IMR-90 (cell line): ENCODE measurements around the gene PROSER2. TPM values are rescaled to one million over a fixed set of nuclear protein-coding genes. Genes with fewer than 3 reads are reported as not detected.

Experiments used
- ATAC-seq: fragments of 200-7000 bp; cut with Tn5 transposase; 2 replicates; pipeline ENCODE4 v1.9.1; 2020; ENCODE audit warnings: low read depth, mild to moderate bottlenecking, moderate library complexity
- BruUV-seq: library from RNA; stranded (reverse); fragments of 400-500 nt; replicated peaks from 2 replicates; lab custom pipeline; 2021; lab: Mats Ljungman, UMichigan
- CTCF ChIA-PET: fragments of 300-600 bp; formaldehyde crosslinking; extraction: SDS; loops from one replicate; lab custom pipeline; 2021; ENCODE audit warnings: antibody characterized with exemption; lab: Yijun Ruan, JAX
- POLR2A ChIA-PET: fragments of 300-600 bp; sonication (Branson Sonifier 250); formaldehyde crosslinking; loops from one replicate; lab custom pipeline; 2022; ENCODE audit warnings: antibody characterized with exemption; ENCODE audit not compliant: unreplicated experiment; lab: Charles Lee
- DNase-seq: peaks from one replicate; pipeline ENCODE4 v3.0.0; 2013
- H2AFZ ChIP-seq: replicated peaks from 2 replicates; pipeline ENCODE3; 2013; ENCODE audit warnings: low read length, mild to moderate bottlenecking; ENCODE audit not compliant: poor library complexity
- H2AK5ac ChIP-seq: 2 replicates; pipeline ENCODE4 v1.6.1; 2013; ENCODE audit warnings: low read depth, low read length, inconsistent platforms
- H2AK9ac ChIP-seq: replicated peaks from 2 replicates; pipeline ENCODE3; 2013; ENCODE audit warnings: mild to moderate bottlenecking, low read depth, low read length, moderate library complexity; ENCODE audit not compliant: poor library complexity
- H2BK120ac ChIP-seq: 2 replicates; pipeline ENCODE4 v1.6.1; 2013; ENCODE audit warnings: low read depth, low read length, inconsistent platforms
- H2BK15ac ChIP-seq: 3 replicates; pipeline ENCODE4 v1.6.1; 2013; ENCODE audit warnings: low read depth, low read length, inconsistent platforms
- H2BK20ac ChIP-seq: 2 replicates; pipeline ENCODE4 v1.6.1; 2013; ENCODE audit warnings: low read depth, mild to moderate bottlenecking, inconsistent platforms, low read length, moderate library complexity
- H2BK5ac ChIP-seq: 2 replicates; pipeline ENCODE4 v1.6.1; 2013; ENCODE audit warnings: mild to moderate bottlenecking, low read depth, low read length, inconsistent platforms; ENCODE audit not compliant: poor library complexity, severe bottlenecking
- H3K14ac ChIP-seq: replicated peaks from 2 replicates; pipeline ENCODE4 v1.6.1; 2013; ENCODE audit warnings: low read depth, low read length, inconsistent platforms
- H3K18ac ChIP-seq: 2 replicates; pipeline ENCODE4 v1.6.1; 2013; ENCODE audit warnings: low read depth, low read length, control low read depth
- H3K23ac ChIP-seq: 2 replicates; pipeline ENCODE4 v1.6.1; 2013; ENCODE audit warnings: low read depth, low read length, inconsistent platforms
- H3K27ac ChIP-seq: 2 replicates; pipeline ENCODE4 v1.5.1; 2013; ENCODE audit warnings: mild to moderate bottlenecking, control low read depth, low read length; ENCODE audit not compliant: insufficient read depth
- H3K27me3 ChIP-seq: 2 replicates; pipeline ENCODE4 v1.6.1; 2013; ENCODE audit warnings: low read length; ENCODE audit not compliant: control insufficient read depth, insufficient read depth
- H3K36me3 ChIP-seq: 2 replicates; pipeline ENCODE4 v1.6.1; 2013; ENCODE audit warnings: low read length, mixed read lengths; ENCODE audit not compliant: control insufficient read depth, insufficient read depth
- H3K4ac ChIP-seq: 2 replicates; pipeline ENCODE4 v1.6.1; 2013; ENCODE audit warnings: low read depth, low read length, inconsistent platforms
- H3K4me1 ChIP-seq: 2 replicates; pipeline ENCODE4 v1.6.1; 2013; ENCODE audit warnings: low read length, mixed read lengths; ENCODE audit not compliant: control insufficient read depth, insufficient read depth
- H3K4me2 ChIP-seq: 2 replicates; pipeline ENCODE4 v1.6.1; 2013; ENCODE audit warnings: low read depth, mild to moderate bottlenecking, control low read depth, low read length, moderate library complexity
- H3K4me3 ChIP-seq: 2 replicates; pipeline ENCODE4 v1.5.1; 2013; ENCODE audit warnings: low read depth, mild to moderate bottlenecking, control low read depth, low read length, moderate library complexity; ENCODE audit not compliant: insufficient read depth
- H3K56ac ChIP-seq: 2 replicates; pipeline ENCODE4 v1.6.1; 2013; ENCODE audit warnings: low read length, inconsistent platforms; ENCODE audit not compliant: insufficient read depth; ENCODE audit errors: extremely low read depth
- H3K79me1 ChIP-seq, 2 experiments: 2 replicates each; pipeline ENCODE4 v1.6.1; 2013; ENCODE audit warnings: low read length in 2 of 2, inconsistent platforms in 1 of 2, low read depth in 1 of 2
- H3K9ac ChIP-seq: 2 replicates; pipeline ENCODE4 v1.6.1; 2013; ENCODE audit warnings: low read depth, low read length, control low read depth
- H3K9me1 ChIP-seq: 2 replicates; pipeline ENCODE4 v1.6.1; 2013; ENCODE audit warnings: low read length, inconsistent platforms; ENCODE audit not compliant: insufficient read depth
- H3K9me3 ChIP-seq: 2 replicates; pipeline ENCODE4 v1.6.1; 2013; ENCODE audit warnings: low read length; ENCODE audit not compliant: control insufficient read depth, insufficient read depth
- H4K20me1 ChIP-seq: 2 replicates; pipeline ENCODE4 v1.6.1; 2013; ENCODE audit warnings: low read length, inconsistent platforms; ENCODE audit not compliant: insufficient read depth
- H4K5ac ChIP-seq: 2 replicates; pipeline ENCODE4 v1.6.1; 2013; ENCODE audit warnings: mild to moderate bottlenecking, low read depth, low read length, control low read depth
- H4K8ac ChIP-seq, 2 experiments: 2 replicates each; pipeline ENCODE4 v1.6.1; 2013; ENCODE audit warnings: low read depth in 2 of 2, low read length in 2 of 2, control low read depth in 1 of 2, inconsistent platforms in 1 of 2
- H4K91ac ChIP-seq: 2 replicates; pipeline ENCODE4 v1.6.1; 2013; ENCODE audit warnings: low read depth, low read length, inconsistent platforms; ENCODE audit not compliant: insufficient read depth
- BHLHE40 ChIP-seq: fragments of 150-350 bp; IDR thresholded peaks from 2 replicates; pipeline ENCODE4 v1.6.1; 2016; ENCODE audit warnings: mild to moderate bottlenecking, low read depth, low read length
- CEBPB ChIP-seq: IDR thresholded peaks from 2 replicates; pipeline ENCODE4 v1.6.1; 2012; ENCODE audit warnings: low read depth, low read length, improper control_type of control experiment
- CTCF ChIP-seq: conservative IDR thresholded peaks from 2 replicates; pipeline ENCODE4 v1.5.1; 2012; ENCODE audit warnings: mild to moderate bottlenecking, low read depth, low read length, improper control_type of control experiment
- FOS ChIP-seq: fragments of 150-350 bp; IDR thresholded peaks from 2 replicates; pipeline ENCODE4 v1.6.1; 2016; ENCODE audit warnings: low read depth, low read length
- MAFK ChIP-seq: IDR thresholded peaks from 2 replicates; pipeline ENCODE4 v1.6.1; 2012; ENCODE audit warnings: low read depth, low read length, improper control_type of control experiment
- MAZ ChIP-seq: IDR thresholded peaks from 2 replicates; pipeline ENCODE4 v1.6.1; 2012; ENCODE audit warnings: low read depth, mild to moderate bottlenecking, low read length, improper control_type of control experiment, moderate library complexity, borderline replicate concordance
- MXI1 ChIP-seq: IDR thresholded peaks from 2 replicates; pipeline ENCODE4 v1.6.1; 2012; ENCODE audit warnings: low read depth, mild to moderate bottlenecking, low read length, moderate library complexity, borderline replicate concordance
- NFE2L2 ChIP-seq: fragments of 150-350 bp; IDR thresholded peaks from 2 replicates; pipeline ENCODE4 v1.6.1; 2016; ENCODE audit warnings: low read depth, mild to moderate bottlenecking, low read length
- POLR2A ChIP-seq: IDR thresholded peaks from 2 replicates; pipeline ENCODE4 v1.6.1; 2012; ENCODE audit warnings: mild to moderate bottlenecking, low read depth, low read length
- RAD21 ChIP-seq: IDR thresholded peaks from 2 replicates; pipeline ENCODE4 v1.6.1; 2012; ENCODE audit warnings: low read length, improper control_type of control experiment
- RCOR1 ChIP-seq: IDR thresholded peaks from 2 replicates; pipeline ENCODE4 v1.6.1; 2012; ENCODE audit warnings: mild to moderate bottlenecking, low read length, improper control_type of control experiment; ENCODE audit not compliant: insufficient replicate concordance
- RFX5 ChIP-seq: IDR thresholded peaks from 2 replicates; pipeline ENCODE4 v1.8.0; 2012; ENCODE audit warnings: low read depth, mild to moderate bottlenecking, low read length, moderate library complexity
- SMC3 ChIP-seq: fragments of 150-350 bp; IDR thresholded peaks from 2 replicates; pipeline ENCODE4 v1.6.1; 2016; ENCODE audit warnings: low read depth, mild to moderate bottlenecking, antibody characterized with exemption, low read length, moderate library complexity
- WGBS, 2 experiments: methylation state at CpG; one replicate each; pipeline versions ENCODE4 v1.1.5 to v1.1.7; 2013; ENCODE audit warnings: missing lambda C conversion rate in 2 of 2; ENCODE audit not compliant: insufficient read length in 1 of 2; ENCODE audit errors: extremely low coverage in 2 of 2; 5-methylcytosine and 5-hydroxymethylcytosine counted together
- dilution Hi-C: fragments of 300-500 bp; cut with HindIII; formaldehyde crosslinking; loops from one replicate; pipeline ENCODE4 v1.14.3; 2018; ENCODE audit warnings: low sequenced_read_pairs; ENCODE audit not compliant: unreplicated experiment
- in situ Hi-C: fragments of 300-500 bp; cut with MboI; formaldehyde crosslinking; loops from 3 replicates; pipeline ENCODE4 v1.14.3; 2019; ENCODE audit warnings: low sequenced_read_pairs, inconsistent platforms, mixed read lengths
- intact Hi-C: fragments of 100-400 bp; cut with micrococcal nuclease; formaldehyde crosslinking; loops from 2 replicates; pipeline ENCODE4 v1.10.0; 2022
- polyA plus RNA-seq, 3 experiments: library from polyadenylated mRNA; depleted of rRNA; stranded (reverse); fragments of >200 nt; gene quantifications; 2 replicates each; pipeline ENCODE4 v1.2.3, GENCODE V29; 2012; ENCODE audit warnings: low replicate concordance in 1 of 3
- total RNA-seq: library from RNA; depleted of rRNA; stranded (reverse); fragments of >200 nt; gene quantifications from 2 replicates; pipeline ENCODE4 v1.2.3, GENCODE V29; 2012
- TF ChIP-seq, protein P1 (sequence below): fragments of 150-350 bp; IDR thresholded peaks from 2 replicates; pipeline ENCODE4 v1.6.1; 2016; ENCODE audit warnings: low read depth, mild to moderate bottlenecking, low read length, moderate library complexity, borderline replicate concordance
- TF ChIP-seq, protein P2 (sequence below): fragments of 150-350 bp; IDR thresholded peaks from 2 replicates; pipeline ENCODE4 v1.6.1; 2017; ENCODE audit warnings: mild to moderate bottlenecking, antibody characterized with exemption, low read length, low read depth

The PROSER2 gene
- total and polyA plus RNA-seq, 2 of the 4 experiments (the other 2 are of a cell fraction), result 1.4 to 2.0 TPM

- peaks cover 7% of the 10 kb centered on the region for H3K4me1 ChIP-seq
- ChIA-PET POLR2A (no interaction called here), CTCF (no interaction called here)
- no peak overlapping the region for H3K4me3 ChIP-seq
- no peaks in the 10 kb centered on the region for H3K27me3 ChIP-seq
- dilution Hi-C loops (no loop called here), in situ Hi-C loops (no loop called here), intact Hi-C loops (no loop called here)
- no peak overlapping the region for H4K5ac ChIP-seq
- H3K56ac ChIP-seq, result no peak overlapping the region
- no peak overlapping the region for H2BK5ac ChIP-seq
- H2AK5ac ChIP-seq, result no peak overlapping the region
- H3K79me1 ChIP-seq, result no peaks in the 10 kb centered on the region
- no peak overlapping the region for H2BK15ac ChIP-seq
- BruUV-seq, result no TSS peak
- peaks cover 17% of the 10 kb centered on the region for H3K9me1 ChIP-seq
- no peaks in the 10 kb centered on the region for H3K36me3 ChIP-seq
- H3K23ac ChIP-seq, result no peak overlapping the region
- no peak overlapping the region for H3K4ac ChIP-seq
- H2BK20ac ChIP-seq, result no peak overlapping the region
- H2AFZ ChIP-seq, result no peak overlapping the region
- H2BK120ac ChIP-seq, result no peak overlapping the region
- H4K91ac ChIP-seq, result no peak overlapping the region
- H3K9me3 ChIP-seq, result no peaks in the 10 kb centered on the region
- ATAC-seq, result no peak
- no peak overlapping the region for H3K14ac ChIP-seq
- H3K27ac ChIP-seq, result no peak overlapping the region
- H3K4me2 ChIP-seq, result no peak overlapping the region
- H2AK9ac ChIP-seq, result no peak overlapping the region
- H4K20me1 ChIP-seq, result no peaks in the 10 kb centered on the region
- H3K9ac ChIP-seq, result no peak overlapping the region
- no peak overlapping the region for H3K18ac ChIP-seq
- WGBS, 2 experiments, result 100% methylated on average over 2 of the region's 12 CpGs; no CpG with 5 or more reads in 1 of the 2 experiments
- no peak overlapping the region for H4K8ac ChIP-seq
- DNase-seq, result no peak
- no peak for TF ChIP-seq FOS
- no peak for TF ChIP-seq SMC3
- TF ChIP-seq MXI1, result no peak
- TF ChIP-seq, protein P1, sequence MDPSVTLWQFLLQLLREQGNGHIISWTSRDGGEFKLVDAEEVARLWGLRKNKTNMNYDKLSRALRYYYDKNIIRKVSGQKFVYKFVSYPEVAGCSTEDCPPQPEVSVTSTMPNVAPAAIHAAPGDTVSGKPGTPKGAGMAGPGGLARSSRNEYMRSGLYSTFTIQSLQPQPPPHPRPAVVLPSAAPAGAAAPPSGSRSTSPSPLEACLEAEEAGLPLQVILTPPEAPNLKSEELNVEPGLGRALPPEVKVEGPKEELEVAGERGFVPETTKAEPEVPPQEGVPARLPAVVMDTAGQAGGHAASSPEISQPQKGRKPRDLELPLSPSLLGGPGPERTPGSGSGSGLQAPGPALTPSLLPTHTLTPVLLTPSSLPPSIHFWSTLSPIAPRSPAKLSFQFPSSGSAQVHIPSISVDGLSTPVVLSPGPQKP, result no peak
- TF ChIP-seq RCOR1, result no peak
- TF ChIP-seq POLR2A, result no peak
- TF ChIP-seq, protein P2, sequence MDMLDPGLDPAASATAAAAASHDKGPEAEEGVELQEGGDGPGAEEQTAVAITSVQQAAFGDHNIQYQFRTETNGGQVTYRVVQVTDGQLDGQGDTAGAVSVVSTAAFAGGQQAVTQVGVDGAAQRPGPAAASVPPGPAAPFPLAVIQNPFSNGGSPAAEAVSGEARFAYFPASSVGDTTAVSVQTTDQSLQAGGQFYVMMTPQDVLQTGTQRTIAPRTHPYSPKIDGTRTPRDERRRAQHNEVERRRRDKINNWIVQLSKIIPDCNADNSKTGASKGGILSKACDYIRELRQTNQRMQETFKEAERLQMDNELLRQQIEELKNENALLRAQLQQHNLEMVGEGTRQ, result no peak
- no peak for TF ChIP-seq MAZ
- TF ChIP-seq NFE2L2, result no peak
- TF ChIP-seq RAD21, result no peak
- TF ChIP-seq BHLHE40, result no peak
- TF ChIP-seq MAFK, result no peak
- TF ChIP-seq CTCF, result no peak
- TF ChIP-seq CEBPB, result no peak
- no peak for TF ChIP-seq RFX5
Measured at GRCh38 chr10:11797847-11798633, 25.1 kb upstream of the PROSER2 start.
